HG02852 (cell line): ENCODE results near the gene GALNT9.
"Not testable (repeated sequence)": the region's sequence is repeated elsewhere in the genome, so short reads cannot be mapped to it uniquely, and the experiment has no call there.

Experiments used
- ATAC-seq: cut with Tn5 transposase; IDR thresholded peaks from one replicate; pipeline ENCODE4 v1.9.1; 2021; ENCODE audit warnings: mild to moderate bottlenecking, moderate library complexity; ENCODE audit not compliant: unreplicated experiment

The GALNT9 gene

DNA sequence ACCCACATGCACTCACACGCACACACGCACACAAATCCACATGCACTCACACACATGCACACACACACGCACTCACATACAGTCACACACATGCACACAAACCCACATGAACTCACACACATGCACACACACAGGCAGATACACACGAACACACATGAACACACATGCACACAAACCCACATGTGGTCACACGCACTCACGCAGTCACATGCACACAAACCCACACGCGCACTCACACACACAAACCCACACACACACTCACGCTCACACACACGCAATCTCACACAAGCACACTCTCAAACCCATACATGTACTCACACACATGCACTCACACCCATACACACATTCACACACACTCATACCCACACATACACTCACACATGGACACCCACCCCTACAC lies 61.5 kb downstream of the GALNT9 start:
- no peak for ATAC-seq

DNA sequence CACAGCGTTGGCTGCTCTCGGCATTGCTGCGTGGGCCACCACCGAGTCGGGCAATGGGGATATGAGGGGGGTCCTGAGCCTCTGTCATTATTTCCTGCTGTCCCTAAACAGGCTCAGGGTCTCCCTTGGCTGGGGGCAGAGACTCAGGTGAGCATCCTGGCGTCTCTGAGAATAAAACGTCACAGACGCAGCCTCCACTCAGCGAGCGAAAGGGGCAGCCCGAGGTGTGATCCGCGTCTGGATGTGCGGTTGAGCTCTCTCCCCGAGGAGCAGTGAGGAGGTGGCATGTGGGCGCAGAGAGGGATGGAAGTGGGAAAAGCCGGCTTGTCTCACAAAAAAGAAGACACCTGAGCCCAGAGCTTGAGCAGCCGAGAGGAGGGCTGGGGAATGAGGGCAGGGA lies 62.6 kb downstream of the GALNT9 start:
- no peak for ATAC-seq

DNA sequence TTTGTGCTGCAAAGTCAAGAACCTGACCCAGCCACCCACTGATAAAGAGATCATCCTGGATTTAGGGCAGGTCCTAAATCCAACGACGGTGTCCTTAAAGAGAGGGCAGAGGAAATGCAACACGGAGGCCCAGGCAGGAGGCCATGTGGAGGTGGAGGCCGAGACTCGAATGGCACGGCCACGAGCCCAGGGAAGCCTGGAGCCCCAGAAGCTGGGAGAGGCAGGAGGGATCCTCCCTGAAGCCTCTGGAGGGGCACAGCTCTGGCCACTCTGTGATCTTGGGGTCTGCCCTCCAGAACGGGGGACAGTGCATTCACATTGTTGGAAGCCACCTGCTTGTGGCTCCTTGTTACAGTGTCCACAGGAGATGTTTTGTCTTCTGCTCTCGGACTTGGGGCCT lies 63.0 kb downstream of the GALNT9 start:
- no peak for ATAC-seq

DNA sequence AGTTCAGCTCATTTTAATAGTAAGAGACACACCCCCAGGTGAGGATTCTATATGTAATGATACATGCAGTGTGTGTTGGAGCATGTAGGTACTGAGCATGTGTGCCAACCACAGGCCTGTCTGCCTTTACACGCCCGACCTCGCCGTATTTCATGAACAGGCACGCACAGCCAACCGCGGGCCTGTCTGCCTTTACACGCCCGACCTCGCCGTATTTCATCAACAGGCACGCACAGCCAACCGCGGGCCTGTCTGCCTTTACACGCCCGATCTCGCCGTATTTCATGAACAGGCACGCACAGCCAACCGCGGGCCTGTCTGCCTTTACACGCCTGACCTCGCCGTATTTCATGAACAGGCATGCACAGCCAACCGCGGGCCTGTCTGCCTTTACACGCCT lies 63.6 kb downstream of the GALNT9 start:
- not testable (repeated sequence) for ATAC-seq

DNA sequence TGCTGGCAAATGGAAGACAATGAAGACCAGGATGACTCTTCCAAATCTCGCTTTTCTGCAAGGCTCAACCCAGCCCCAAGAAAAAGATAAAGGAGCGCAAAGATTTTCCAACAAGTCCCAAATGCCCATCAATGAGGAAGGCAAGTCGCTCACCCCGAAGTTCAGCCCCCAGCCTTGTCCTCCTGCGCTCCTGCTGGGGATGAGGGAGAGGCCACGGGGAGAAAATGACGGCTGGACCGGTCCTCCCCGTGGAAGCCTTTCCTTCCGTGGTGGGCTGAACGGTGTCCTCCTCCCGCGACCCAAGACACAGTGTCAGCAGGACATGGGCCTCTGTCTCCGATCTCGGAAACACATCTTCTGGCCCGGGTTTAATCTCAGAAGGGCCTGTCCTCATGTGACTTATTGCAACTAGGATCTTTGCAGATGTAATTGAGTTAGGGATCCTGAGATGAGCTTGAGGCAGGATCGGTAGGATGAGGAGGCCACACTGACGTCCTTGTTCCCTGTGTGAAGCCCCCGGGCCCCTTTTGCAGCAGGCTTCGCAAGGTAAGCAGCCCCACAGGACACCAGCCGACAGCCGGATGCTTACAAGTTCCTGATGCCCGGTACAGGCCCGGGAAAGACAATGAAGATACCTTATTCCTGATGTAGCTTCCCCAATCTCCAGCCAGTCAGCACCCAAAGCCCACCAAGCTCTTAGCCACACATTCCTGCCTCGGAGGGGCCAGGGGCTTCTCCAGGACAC lies 64.2 kb downstream of the GALNT9 start:
- ATAC-seq = no peak

DNA sequence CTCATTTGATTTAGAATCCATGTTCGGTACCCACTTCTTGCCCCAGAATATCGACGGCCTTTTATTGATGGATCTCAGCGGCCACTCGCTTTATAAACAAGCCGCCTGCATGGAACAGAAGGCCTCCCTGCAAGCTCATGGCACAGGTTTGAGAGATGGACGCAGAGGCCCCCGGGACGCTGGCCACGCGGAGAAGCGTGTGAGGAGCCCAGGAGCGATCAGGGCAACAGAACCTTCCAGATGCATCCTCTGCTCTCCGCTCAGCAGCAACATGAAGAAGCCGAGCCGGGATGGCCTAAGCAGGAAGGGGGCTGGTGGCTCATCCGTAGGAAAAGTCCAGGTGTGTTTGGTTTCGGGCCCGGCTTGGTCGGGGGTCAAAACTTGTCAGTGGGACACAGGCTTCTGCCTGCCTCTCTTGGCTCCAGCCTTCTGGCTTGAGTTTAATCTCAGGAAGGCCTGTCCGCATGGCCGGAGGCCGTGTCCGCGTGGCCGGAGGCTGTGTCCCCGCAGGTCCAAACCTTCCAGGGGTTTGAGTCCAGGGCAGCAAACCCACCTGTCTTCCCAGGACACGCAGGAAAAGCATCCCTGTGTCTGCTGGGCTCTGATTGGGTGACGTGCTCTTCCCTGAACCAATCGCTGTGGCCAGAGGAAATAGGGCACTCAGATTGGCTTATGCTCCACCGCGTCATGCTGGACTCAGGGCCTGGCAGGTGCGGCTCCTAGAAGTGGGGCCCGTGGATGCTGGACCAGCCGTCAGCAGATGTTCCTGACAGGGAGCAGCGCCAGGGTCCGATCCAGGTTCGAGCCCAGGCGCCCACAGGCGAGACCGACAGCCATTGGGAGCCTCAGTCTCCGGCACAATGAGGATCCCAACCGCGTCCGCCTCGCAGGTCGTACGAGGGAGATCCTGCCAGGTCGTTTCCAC lies 65.0 kb downstream of the GALNT9 start:
- ATAC-seq = no peak

DNA sequence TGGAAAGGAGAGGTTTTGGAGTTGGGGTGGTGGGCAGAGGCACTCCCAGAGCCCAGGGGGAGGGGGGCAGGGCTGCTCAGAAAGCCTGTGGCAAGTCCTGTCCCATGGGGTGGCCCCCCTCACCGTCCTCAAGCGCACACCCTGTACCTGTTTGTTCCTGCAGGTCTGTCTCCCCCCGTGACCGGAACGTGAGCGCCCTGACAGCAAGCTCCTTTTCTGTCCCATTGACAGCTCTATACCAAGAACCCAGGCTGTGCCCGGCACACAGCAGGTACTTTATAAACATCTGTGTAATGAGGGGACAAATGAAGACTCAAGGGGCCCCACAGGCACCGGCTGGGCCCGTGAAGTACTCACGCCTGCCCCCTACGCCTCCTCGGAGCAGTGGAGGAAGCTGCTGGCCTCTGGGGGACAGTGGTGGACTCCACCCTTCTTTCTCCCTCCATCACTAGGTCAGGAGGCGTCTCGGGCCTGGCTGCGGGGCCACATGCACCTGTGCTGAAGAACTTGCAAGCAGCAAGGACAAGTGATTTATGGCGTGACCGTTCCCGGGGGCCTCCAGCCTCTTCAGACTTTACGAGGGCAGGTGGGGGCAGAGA lies 65.8 kb downstream of the GALNT9 start:
- ATAC-seq = no peak

DNA sequence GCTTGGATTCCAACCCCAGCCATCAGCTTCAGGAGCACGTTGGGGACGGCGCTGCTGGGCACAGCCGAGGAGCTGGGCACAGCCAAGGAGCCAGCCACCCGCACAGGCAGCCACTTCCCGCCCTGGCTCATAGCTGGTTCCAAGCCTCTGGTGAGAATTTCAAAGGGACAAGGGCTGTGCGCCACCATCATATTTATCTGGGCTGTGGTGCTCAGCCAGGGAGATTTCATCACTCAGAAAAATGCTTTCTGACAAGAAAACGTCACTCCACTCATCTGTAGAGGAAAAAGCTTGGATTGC lies 66.4 kb downstream of the GALNT9 start:
- no peak for ATAC-seq

DNA sequence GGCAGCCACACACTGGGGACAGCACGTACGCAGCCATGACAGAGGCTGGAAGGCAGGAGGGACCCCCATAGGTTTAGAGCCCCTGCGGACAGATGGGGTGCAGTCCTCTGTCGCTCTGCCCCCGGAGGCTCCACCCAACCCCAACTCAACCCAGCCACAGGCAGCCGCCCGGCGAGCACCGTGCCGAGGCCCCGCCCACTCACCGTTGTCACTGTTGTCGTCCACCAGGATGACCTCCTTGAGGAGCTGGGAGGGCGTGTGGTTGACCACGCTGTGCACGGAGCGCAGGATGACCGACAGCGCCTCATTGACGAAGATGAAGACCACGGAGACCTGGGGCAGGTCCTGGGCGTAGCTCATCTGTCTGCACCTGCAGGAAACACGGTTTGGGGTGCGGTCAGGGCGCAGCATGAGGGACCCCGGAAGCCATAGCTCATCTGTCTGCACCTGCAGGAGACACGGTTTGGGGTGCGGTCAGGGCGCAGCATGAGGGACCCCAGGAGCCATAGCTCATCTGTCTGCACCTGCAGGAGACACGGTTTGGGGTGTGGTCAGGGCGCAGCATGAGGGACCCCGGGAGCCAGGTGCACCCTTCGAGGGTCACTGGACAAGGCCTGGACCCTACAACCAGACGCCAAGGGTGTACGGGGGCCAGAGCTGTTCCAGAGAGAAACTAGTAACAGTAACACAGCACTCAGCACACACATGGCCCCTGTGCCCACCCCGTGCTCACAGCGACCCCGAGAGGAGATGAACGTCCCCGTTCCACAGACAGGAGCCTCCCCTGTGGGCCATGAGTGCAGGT lies 66.9 kb downstream of the GALNT9 start:
- no peak for ATAC-seq

DNA sequence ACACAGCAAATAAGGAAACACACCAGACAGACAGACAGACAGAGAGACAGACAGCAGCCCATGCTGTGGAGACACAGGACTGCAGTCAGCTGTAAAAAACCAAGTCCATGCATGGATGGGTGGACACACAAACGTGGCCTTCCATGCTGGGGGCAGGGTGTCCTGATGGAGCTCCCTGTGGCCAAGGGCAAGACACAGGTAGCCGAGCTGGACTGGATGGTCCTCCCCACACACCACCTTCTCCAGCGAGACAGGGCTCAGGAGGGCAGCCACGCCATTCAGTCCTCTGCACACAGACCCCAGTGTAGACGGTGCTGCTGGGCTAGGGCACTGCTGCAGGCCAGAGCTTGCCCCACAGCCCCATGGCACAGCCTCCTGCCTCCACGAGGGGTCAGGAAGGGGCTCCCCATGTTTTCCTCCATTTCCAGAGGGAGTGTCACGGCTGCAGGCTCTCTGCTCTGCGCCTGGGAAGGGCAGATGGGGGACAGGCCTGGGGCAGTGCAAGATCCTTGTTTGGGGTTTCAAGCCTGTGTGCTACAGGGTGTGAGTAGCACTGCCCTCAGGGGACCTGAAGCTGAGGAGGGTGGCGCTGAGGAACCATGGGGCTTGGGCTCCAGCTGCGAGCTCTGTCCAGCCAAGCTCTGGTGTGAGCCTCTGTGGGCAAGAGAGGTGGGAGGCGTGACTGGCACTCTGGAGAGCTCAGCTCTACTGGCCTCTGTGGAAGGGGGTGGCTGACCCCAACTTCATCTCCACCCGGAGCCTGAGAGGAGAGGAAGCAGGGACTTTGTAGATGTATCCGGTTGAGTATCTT lies 67.9 kb downstream of the GALNT9 start:
- ATAC-seq = no peak

DNA sequence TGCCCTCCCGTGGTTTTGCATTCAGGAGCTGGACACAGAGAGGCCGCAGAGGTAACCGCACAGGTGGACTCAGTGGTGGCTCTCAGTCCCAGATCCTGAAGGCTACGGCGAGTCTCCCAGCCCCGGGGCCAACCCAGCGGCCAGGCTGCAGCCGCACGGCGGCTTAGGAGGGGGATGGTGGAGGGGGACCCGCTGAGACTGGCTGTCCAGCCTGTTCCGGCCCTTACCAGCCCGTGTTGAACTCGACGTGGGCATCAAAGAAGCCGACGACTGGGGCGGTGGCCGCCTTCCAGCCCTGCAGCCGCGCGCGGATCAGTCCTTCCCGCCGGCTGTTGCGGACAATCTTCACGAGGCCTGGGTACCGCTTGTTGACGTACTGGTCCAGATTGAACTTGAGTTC lies 68.7 kb downstream of the GALNT9 start:
- no peak for ATAC-seq

DNA sequence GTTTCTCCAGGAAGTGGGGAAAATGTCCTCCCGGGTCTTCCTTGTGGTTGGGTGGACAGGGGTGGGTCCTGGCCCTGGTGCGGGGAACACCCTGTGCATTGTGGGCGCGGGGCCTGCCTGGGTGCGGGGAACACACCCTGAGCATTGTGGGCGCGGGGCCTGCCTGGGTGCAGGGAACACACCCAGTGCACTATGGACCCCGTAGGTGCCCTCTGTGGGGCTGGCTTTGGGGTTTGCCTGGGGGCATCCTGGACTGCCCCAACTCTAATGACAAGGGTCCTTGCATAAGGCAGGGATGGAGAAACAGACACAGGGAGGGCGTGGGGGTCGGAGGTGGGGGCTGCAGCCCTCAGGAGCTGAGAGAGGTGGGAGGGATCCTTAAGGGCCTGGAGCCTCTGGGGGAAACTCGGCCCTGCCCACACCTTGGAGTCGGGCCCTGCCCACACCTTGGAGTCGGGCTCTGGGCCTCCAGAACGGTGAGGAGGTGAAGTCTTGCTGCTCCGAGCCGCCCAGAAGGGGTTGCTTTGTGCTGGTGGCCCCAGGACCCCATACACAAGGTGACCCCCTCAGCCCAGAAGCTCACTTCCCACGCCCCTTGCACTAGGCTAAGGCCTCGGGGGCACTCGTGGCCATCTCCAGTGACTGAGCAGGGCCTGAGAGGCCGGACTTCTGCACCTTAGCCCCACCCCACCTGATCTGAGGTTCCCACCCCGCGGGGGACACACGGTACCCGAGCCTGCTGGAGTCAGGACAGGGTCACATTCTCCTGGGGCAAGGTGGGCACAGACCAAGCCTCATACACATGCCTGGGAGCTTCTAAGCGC lies 69.3 kb downstream of the GALNT9 start:
- no peak for ATAC-seq

DNA sequence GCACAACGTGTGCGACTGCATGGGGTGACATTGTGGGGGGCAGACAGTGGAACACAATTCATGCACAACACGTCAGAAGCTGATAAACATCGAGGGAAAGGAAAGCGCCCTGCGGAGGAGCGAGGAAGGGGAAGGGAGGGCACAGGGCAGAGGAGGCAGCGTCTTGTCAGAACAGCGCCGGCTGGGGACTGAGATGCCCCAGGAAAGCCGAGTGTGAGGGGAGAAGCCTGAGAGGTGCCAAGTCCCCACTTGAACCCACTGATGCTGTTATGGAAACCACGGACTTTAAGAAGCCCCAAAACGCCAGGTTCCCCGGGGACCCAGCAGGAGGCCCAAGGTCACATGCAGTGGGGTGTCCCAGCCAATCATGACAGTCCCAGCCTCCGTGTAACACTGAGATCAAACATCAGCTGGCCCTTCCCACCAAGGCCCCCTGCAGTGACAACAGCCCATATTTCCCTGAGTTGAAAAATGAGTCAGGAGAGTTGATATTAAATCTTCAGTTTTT lies 70.0 kb downstream of the GALNT9 start:
- no peak for ATAC-seq

DNA sequence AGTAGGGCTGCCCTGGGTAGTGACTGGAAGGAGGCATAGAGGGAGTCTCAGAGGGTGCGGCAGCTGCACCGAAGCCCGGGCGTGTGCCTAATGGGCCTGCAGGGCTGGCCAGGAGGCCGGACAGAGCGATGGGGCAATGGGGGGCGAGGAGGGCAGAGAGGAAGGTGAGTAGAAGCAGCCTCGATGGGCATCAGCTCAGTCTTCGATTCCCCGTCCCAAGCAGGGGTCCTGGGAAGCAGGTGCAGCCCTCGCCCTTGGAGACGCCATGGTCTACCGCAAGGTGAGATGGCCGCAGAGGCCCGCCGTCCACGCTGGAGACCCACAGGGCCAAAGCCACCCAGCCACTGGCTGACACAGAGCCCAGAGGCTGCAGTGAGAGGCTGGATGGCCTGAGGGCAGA lies 70.8 kb downstream of the GALNT9 start:
- ATAC-seq = no peak

DNA sequence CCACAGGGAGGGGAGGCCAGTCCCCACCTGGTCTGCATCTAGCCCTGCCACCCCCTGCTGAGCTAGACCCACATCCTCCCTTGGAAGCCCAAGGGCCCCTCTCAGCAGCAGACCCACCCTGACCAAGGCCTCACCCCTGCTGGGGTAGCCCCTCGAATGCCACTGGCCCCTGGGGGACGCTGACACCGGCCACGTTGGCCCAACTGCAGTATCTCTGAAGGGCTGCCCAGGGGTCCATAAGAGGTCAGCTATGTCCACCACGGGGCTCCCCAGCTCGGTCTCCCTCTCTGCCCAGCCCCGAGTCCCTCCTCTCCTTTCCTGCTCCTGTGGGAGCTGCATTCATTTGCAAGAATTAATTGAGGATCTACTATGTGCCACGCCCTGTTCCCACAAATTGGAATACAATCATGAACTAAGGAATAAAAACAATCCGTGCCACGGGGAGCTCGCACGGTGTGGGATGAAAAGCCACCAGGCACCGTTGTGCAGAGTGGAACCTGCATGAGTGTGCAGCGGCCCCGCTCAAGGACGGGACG lies 71.4 kb downstream of the GALNT9 start:
- no peak for ATAC-seq

DNA sequence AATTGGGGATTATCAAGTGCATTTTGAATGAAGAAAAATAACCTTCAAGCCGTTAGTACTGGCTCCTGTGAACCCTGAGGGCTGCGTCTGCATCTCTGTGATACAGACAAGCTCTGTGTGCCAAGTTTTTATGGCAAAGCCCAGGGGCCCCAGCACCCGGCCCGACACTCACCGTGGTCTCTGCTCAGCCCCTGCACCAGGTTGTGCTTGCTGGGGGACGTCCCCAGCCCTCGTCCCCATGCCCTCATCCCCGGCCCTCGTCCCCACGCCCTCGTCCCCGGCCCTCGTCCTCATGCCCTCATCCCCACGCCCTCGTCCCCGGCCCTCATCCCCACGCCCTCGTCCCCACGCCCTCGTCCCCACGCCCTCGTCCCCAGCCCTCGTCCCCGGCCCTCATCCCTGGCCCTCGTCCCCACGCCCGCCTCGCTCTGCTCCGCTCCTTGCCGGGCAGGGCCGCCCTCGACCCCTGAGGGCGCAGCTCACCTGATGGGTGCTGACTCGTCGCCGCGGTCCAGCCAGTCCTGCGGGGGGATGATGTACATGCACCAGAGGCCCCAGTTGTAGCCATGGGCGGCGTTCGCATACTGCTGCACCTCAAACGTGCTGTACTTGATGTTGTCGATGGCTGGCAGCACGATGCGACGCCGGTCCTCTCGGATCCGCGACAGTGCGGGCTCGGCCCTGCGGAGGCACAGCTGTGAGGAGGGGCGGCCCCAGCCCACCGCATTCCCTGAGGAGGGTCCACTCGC lies 72.0 kb downstream of the GALNT9 start:
- ATAC-seq = no peak

DNA sequence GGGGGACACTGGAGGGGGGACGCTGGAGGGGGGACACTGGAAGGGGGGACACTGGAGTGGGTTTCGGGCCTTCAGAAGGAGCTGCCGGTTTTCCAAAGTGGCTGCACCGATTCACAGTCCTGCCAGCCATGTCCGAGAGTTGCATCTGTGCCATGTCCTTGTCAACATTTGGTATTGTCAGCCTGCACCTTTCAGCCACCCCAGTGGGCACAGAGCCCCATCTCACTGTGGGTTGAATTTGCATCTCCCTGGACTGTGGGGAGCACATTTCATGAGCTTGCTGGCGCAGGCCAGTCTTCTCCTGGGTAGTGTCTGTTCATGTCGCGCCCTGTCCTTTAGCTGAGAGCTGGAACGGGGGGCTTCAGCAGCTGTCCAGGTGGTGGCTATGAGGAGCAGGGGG lies 72.7 kb downstream of the GALNT9 start:
- no peak for ATAC-seq

DNA sequence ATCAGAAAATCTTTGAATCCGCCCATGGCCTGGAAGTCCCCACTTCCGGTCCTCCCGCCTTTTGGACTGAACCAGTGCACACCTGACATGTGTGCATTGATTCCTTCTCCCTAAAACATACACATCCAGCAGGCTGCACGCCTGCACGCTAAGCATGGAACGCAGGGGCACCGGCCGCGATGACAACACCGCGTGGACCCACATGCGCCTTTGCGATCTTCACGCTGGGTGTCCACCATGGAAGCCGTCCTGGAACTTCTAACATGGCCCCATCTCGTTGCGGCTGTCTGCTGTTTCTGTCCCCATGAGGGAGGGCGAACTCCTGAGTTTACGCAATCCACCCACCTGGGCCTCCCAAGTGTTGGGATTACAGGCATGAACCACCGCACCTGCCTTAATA lies 73.7 kb downstream of the GALNT9 start:
- ATAC-seq = no peak
